Central memory CD8-positive, alpha-beta T cell (primary cell): ENCODE data around the gene PLEKHA6.

Experiments used
- ATAC-seq: fragments of 150-1000 bp; cut with Tn5 transposase; replicated peaks from 2 replicates; pipeline ENCODE4 v1.10.0; 2022; ENCODE audit warnings: mild to moderate bottlenecking, moderate FRiP score, moderate number of reproducible peaks; ENCODE audit not compliant: poor library complexity, severe bottlenecking; ENCODE audit errors: extremely low read depth
- DNase-seq, 2 donors: peaks; one replicate each; pipeline ENCODE4 v3.0.0; 2021; ENCODE audit warnings: low spot score in 2 of 2
- H3K27ac Mint-ChIP-seq: one replicate; pipeline ENCODE4 v1.8.0; 2022; ENCODE audit warnings: low read depth, mild to moderate bottlenecking, moderate library complexity, mixed read lengths
- H3K27me3 Mint-ChIP-seq: one replicate; pipeline ENCODE4 v1.8.0; 2022; ENCODE audit warnings: mixed read lengths
- H3K36me3 Mint-ChIP-seq: one replicate; pipeline ENCODE4 v1.8.0; 2022; ENCODE audit warnings: mild to moderate bottlenecking, moderate library complexity, mixed read lengths; ENCODE audit not compliant: insufficient read depth
- H3K4me1 Mint-ChIP-seq: one replicate; pipeline ENCODE4 v1.8.0; 2022; ENCODE audit warnings: mixed read lengths
- H3K4me3 Mint-ChIP-seq: one replicate; pipeline ENCODE4 v1.8.0; 2022; ENCODE audit warnings: mild to moderate bottlenecking, moderate library complexity, mixed read lengths
- H3K9me3 Mint-ChIP-seq: one replicate; pipeline ENCODE4 v1.8.0; 2022; ENCODE audit warnings: mixed read lengths

PLEKHA6 gene

GRCh38 chr1:204345438-204345841, 14.3 kb downstream of the PLEKHA6 start:
- H3K27me3 Mint-ChIP-seq = peaks cover 48% of the 10 kb centered on the region
- H3K4me1 Mint-ChIP-seq = no peaks in the 10 kb centered on the region
- H3K27ac Mint-ChIP-seq = no peak overlapping the region
- no peaks in the 10 kb centered on the region for H3K36me3 Mint-ChIP-seq
- no peak overlapping the region for H3K4me3 Mint-ChIP-seq
- DNase-seq (no peak), ATAC-seq (no peak)
- no peaks in the 10 kb centered on the region for H3K9me3 Mint-ChIP-seq

- no peaks in the 10 kb centered on the region for H3K36me3 Mint-ChIP-seq
- H3K27me3 Mint-ChIP-seq = peaks cover 48% of the 10 kb centered on the region
- no peaks in the 10 kb centered on the region for H3K4me1 Mint-ChIP-seq
- no peak overlapping the region for H3K27ac Mint-ChIP-seq
- H3K4me3 Mint-ChIP-seq = no peak overlapping the region
- no peaks in the 10 kb centered on the region for H3K9me3 Mint-ChIP-seq
- DNase-seq (no peak), ATAC-seq (no peak)
These were observed 14.9 kb downstream of the PLEKHA6 start for GRCh38 chr1:204344665-204345355.

GRCh38 chr1:204343802-204344201, 15.9 kb downstream of the PLEKHA6 start:
- H3K27ac Mint-ChIP-seq = no peak overlapping the region
- no peaks in the 10 kb centered on the region for H3K36me3 Mint-ChIP-seq
- H3K4me1 Mint-ChIP-seq = no peaks in the 10 kb centered on the region
- no peaks in the 10 kb centered on the region for H3K9me3 Mint-ChIP-seq
- peaks cover 48% of the 10 kb centered on the region for H3K27me3 Mint-ChIP-seq
- ATAC-seq (no peak), DNase-seq (no peak)
- H3K4me3 Mint-ChIP-seq = no peak overlapping the region

GRCh38 chr1:204343247-204343646, 16.5 kb downstream of the PLEKHA6 start:
- H3K27ac Mint-ChIP-seq = no peak overlapping the region
- H3K36me3 Mint-ChIP-seq = no peaks in the 10 kb centered on the region
- H3K27me3 Mint-ChIP-seq = peaks cover 48% of the 10 kb centered on the region
- H3K9me3 Mint-ChIP-seq = no peaks in the 10 kb centered on the region
- H3K4me1 Mint-ChIP-seq = no peaks in the 10 kb centered on the region
- no peak overlapping the region for H3K4me3 Mint-ChIP-seq
- DNase-seq = no peak
- no peak for ATAC-seq

- DNase-seq = no peak
- H3K4me3 Mint-ChIP-seq = no peak overlapping the region
- H3K9me3 Mint-ChIP-seq = no peaks in the 10 kb centered on the region
- peaks cover 39% of the 10 kb centered on the region for H3K27me3 Mint-ChIP-seq
- H3K4me1 Mint-ChIP-seq = no peaks in the 10 kb centered on the region
- ATAC-seq = no peak
- no peaks in the 10 kb centered on the region for H3K36me3 Mint-ChIP-seq
- no peak overlapping the region for H3K27ac Mint-ChIP-seq
These were observed 17.4 kb downstream of the PLEKHA6 start for GRCh38 chr1:204342310-204342709.

GRCh38 chr1:204341380-204341779, 18.3 kb downstream of the PLEKHA6 start:
- Mint-ChIP-seq H3K4me3 (no peak overlapping the region), H3K27ac (no peak overlapping the region), H3K36me3 (no peaks in the 10 kb centered on the region)

GRCh38 chr1:204340081-204340889, 19.4 kb downstream of the PLEKHA6 start:
- no peak for ATAC-seq
- no peak for DNase-seq
- Mint-ChIP-seq H3K27ac (no peak overlapping the region), H3K9me3 (no peaks in the 10 kb centered on the region), H3K4me1 (no peaks in the 10 kb centered on the region), H3K27me3 (peaks cover 22% of the 10 kb centered on the region), H3K4me3 (no peak overlapping the region), H3K36me3 (no peaks in the 10 kb centered on the region)

More at GRCh38 chr1:204341380-204341779, 18.3 kb downstream of the PLEKHA6 start:
- peaks cover 32% of the 10 kb centered on the region for H3K27me3 Mint-ChIP-seq
- no peak for ATAC-seq
- no peak for DNase-seq
- no peaks in the 10 kb centered on the region for H3K4me1 Mint-ChIP-seq
- no peaks in the 10 kb centered on the region for H3K9me3 Mint-ChIP-seq

GRCh38 chr1:204339541-204339940, 20.2 kb downstream of the PLEKHA6 start:
- H3K27ac Mint-ChIP-seq = no peak overlapping the region
- no peak overlapping the region for H3K4me3 Mint-ChIP-seq
- no peak for ATAC-seq
- peaks cover 18% of the 10 kb centered on the region for H3K27me3 Mint-ChIP-seq
- DNase-seq = no peak
- no peaks in the 10 kb centered on the region for H3K4me1 Mint-ChIP-seq
- H3K36me3 Mint-ChIP-seq = no peaks in the 10 kb centered on the region
- no peaks in the 10 kb centered on the region for H3K9me3 Mint-ChIP-seq

- Mint-ChIP-seq H3K4me1 (no peaks in the 10 kb centered on the region), H3K27me3 (peaks cover 19% of the 10 kb centered on the region), H3K9me3 (no peaks in the 10 kb centered on the region), H3K4me3 (no peak overlapping the region), H3K36me3 (no peaks in the 10 kb centered on the region), H3K27ac (no peak overlapping the region)
- ATAC-seq (no peak), DNase-seq (no peak)
These were observed 20.7 kb downstream of the PLEKHA6 start for GRCh38 chr1:204338997-204339396.

GRCh38 chr1:204338360-204338759, 21.4 kb downstream of the PLEKHA6 start:
- ATAC-seq (no peak), DNase-seq (no peak)
- H3K4me3 Mint-ChIP-seq = no peak overlapping the region
- H3K9me3 Mint-ChIP-seq = no peaks in the 10 kb centered on the region
- peaks cover 20% of the 10 kb centered on the region for H3K27me3 Mint-ChIP-seq
- H3K4me1 Mint-ChIP-seq = no peaks in the 10 kb centered on the region
- H3K27ac Mint-ChIP-seq = no peak overlapping the region
- H3K36me3 Mint-ChIP-seq = no peaks in the 10 kb centered on the region

- Mint-ChIP-seq H3K9me3 (no peaks in the 10 kb centered on the region), H3K27ac (no peak overlapping the region), H3K27me3 (peaks cover 20% of the 10 kb centered on the region), H3K4me3 (no peak overlapping the region), H3K4me1 (no peaks in the 10 kb centered on the region), H3K36me3 (no peaks in the 10 kb centered on the region)
- no peak for DNase-seq
- ATAC-seq = no peak
These were observed 22.1 kb downstream of the PLEKHA6 start for GRCh38 chr1:204337583-204337982.

GRCh38 chr1:204337036-204337429, 22.7 kb downstream of the PLEKHA6 start:
- H3K36me3 Mint-ChIP-seq = no peaks in the 10 kb centered on the region
- H3K27me3 Mint-ChIP-seq = peaks cover 16% of the 10 kb centered on the region
- DNase-seq (no peak), ATAC-seq (no peak)
- H3K9me3 Mint-ChIP-seq = no peaks in the 10 kb centered on the region
- no peaks in the 10 kb centered on the region for H3K4me1 Mint-ChIP-seq
- no peak overlapping the region for H3K4me3 Mint-ChIP-seq
- H3K27ac Mint-ChIP-seq = no peak overlapping the region

GRCh38 chr1:204336421-204337035, 23.2 kb downstream of the PLEKHA6 start:
- Mint-ChIP-seq H3K4me1 (no peaks in the 10 kb centered on the region), H3K4me3 (no peak overlapping the region), H3K9me3 (no peaks in the 10 kb centered on the region), H3K27ac (no peak overlapping the region), H3K36me3 (no peaks in the 10 kb centered on the region), H3K27me3 (peaks cover 20% of the 10 kb centered on the region)
- DNase-seq (no peak), ATAC-seq (no peak)
